ENCODE measurements around the gene SYS1.

SYS1 gene

GRCh38 chr20:45330476-45330875 is 32.5 kb upstream of the SYS1 start:
- H3K27ac ChIP-seq (ENCODE audit: poor library complexity, severe bottlenecking): no peak overlapping the region
- DNase-seq (ENCODE audit: low spot score): no peak
- H3K4me1 ChIP-seq (ENCODE audit: insufficient read depth, poor library complexity, severe bottlenecking): no peaks in the 10 kb centered on the region
- H3K9me3 ChIP-seq (ENCODE audit: severe bottlenecking): no peaks in the 10 kb centered on the region
- no peaks in the 10 kb centered on the region for H3K27me3 ChIP-seq (ENCODE audit: insufficient read depth, poor library complexity, severe bottlenecking)
- TF ChIP-seq, protein P1, sequence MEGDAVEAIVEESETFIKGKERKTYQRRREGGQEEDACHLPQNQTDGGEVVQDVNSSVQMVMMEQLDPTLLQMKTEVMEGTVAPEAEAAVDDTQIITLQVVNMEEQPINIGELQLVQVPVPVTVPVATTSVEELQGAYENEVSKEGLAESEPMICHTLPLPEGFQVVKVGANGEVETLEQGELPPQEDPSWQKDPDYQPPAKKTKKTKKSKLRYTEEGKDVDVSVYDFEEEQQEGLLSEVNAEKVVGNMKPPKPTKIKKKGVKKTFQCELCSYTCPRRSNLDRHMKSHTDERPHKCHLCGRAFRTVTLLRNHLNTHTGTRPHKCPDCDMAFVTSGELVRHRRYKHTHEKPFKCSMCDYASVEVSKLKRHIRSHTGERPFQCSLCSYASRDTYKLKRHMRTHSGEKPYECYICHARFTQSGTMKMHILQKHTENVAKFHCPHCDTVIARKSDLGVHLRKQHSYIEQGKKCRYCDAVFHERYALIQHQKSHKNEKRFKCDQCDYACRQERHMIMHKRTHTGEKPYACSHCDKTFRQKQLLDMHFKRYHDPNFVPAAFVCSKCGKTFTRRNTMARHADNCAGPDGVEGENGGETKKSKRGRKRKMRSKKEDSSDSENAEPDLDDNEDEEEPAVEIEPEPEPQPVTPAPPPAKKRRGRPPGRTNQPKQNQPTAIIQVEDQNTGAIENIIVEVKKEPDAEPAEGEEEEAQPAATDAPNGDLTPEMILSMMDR (IDR thresholded peaks at IDR 0.05; ENCODE audit: poor library complexity, severe bottlenecking): no peak
- no peak for ATAC-seq (ENCODE audit: low read depth)
- peaks cover 100% of the 10 kb centered on the region for H3K36me3 ChIP-seq (ENCODE audit: low read depth)
- H3K4me3 ChIP-seq (ENCODE audit: severe bottlenecking): no peak overlapping the region

- peaks cover 58% of the 10 kb centered on the region for H3K4me1 ChIP-seq (ENCODE audit: insufficient read depth, poor library complexity, severe bottlenecking)
- no peaks in the 10 kb centered on the region for H3K27me3 ChIP-seq (ENCODE audit: insufficient read depth, poor library complexity, severe bottlenecking)
- DNase-seq (ENCODE audit: low spot score): peak; percentile 100
- no peaks in the 10 kb centered on the region for H3K9me3 ChIP-seq (ENCODE audit: severe bottlenecking)
- peak overlapping the region; percentile 99 for H3K27ac ChIP-seq (ENCODE audit: poor library complexity, severe bottlenecking)
- TF ChIP-seq, protein P1 (IDR thresholded peaks at IDR 0.05; ENCODE audit: poor library complexity, severe bottlenecking): no peak
- H3K4me3 ChIP-seq (ENCODE audit: severe bottlenecking): no peak overlapping the region
- H3K36me3 ChIP-seq (ENCODE audit: low read depth): peaks cover 92% of the 10 kb centered on the region
- peak; percentile 85 for ATAC-seq (ENCODE audit: low read depth)
Observed at GRCh38 chr20:45336530-45337366, 26.2 kb upstream of the SYS1 start.

GRCh38 chr20:45337367-45338120 is 25.4 kb upstream of the SYS1 start:
- peaks cover 66% of the 10 kb centered on the region for H3K4me1 ChIP-seq (ENCODE audit: insufficient read depth, poor library complexity, severe bottlenecking)
- ATAC-seq (ENCODE audit: low read depth): peak; percentile 57
- no peak overlapping the region for H3K4me3 ChIP-seq (ENCODE audit: severe bottlenecking)
- TF ChIP-seq, protein P1 (IDR thresholded peaks at IDR 0.05; ENCODE audit: poor library complexity, severe bottlenecking): no peak
- no peaks in the 10 kb centered on the region for H3K27me3 ChIP-seq (ENCODE audit: insufficient read depth, poor library complexity, severe bottlenecking)
- H3K36me3 ChIP-seq (ENCODE audit: low read depth): peaks cover 91% of the 10 kb centered on the region
- peak overlapping the region; percentile 99 for H3K27ac ChIP-seq (ENCODE audit: poor library complexity, severe bottlenecking)
- peak; percentile 98 for DNase-seq (ENCODE audit: low spot score)
- no peaks in the 10 kb centered on the region for H3K9me3 ChIP-seq (ENCODE audit: severe bottlenecking)

DNA sequence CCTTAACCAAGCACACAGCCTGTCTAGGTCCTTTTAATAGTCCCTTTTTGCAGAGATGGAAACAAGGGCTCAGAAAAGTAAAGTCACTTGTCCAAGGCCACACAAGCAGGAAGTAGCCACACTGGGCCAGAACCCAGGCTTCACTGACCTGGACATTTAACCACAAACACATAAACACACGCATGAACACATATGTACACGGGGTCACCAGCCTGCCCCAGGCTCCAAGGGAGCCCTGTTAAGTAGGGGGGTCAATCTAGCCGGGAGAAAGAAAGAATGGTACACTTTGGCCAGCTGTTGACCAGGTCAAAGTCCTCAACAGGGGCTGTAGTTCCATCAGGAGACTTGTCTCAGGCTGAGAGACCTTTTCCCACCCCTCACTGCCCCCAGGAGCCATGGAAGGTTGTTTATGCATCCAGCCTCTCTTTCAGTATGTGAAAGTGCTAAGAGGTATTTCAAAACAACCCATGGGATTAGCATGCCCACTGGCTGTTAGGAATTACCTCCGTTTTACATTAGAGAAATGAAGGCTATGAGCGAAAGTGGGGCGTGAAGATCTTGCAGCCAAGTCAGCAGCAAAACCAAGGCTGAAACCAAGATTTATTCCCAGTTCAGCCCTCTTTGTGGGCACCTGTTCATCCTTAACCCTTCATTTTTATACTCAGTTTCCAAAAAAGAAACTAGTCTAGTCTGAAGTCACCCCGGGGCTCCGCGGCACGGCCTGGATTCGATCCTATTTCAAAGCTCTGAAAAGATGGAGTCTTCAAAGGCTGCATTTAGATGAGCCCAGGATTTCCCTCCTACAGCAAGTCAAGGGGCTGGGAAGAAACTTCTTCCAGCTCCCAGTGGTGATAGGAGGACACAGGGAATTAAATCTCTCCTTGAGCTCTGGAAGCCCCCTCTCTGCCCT is 24.6 kb upstream of the SYS1 start:
- H3K27me3 ChIP-seq (ENCODE audit: insufficient read depth, poor library complexity, severe bottlenecking): no peaks in the 10 kb centered on the region
- peaks cover 74% of the 10 kb centered on the region for H3K4me1 ChIP-seq (ENCODE audit: insufficient read depth, poor library complexity, severe bottlenecking)
- H3K4me3 ChIP-seq (ENCODE audit: severe bottlenecking): no peak overlapping the region
- peak overlapping the region; percentile 99 for H3K27ac ChIP-seq (ENCODE audit: poor library complexity, severe bottlenecking)
- no peaks in the 10 kb centered on the region for H3K9me3 ChIP-seq (ENCODE audit: severe bottlenecking)
- TF ChIP-seq, protein P1 (IDR thresholded peaks at IDR 0.05; ENCODE audit: poor library complexity, severe bottlenecking): no peak
- peaks cover 91% of the 10 kb centered on the region for H3K36me3 ChIP-seq (ENCODE audit: low read depth)
- no peak for DNase-seq (ENCODE audit: low spot score)
- ATAC-seq (ENCODE audit: low read depth): no peak

Measured in RWPE2 (cell line).